Left kidney (tissue), 2 donors: Measurements from ENCODE around the gene CD34. TPM values are rescaled to one million over a fixed set of nuclear protein-coding genes. Genes with fewer than 3 reads are reported as not detected.
"Not testable (repeated sequence)": the region's sequence is repeated elsewhere in the genome, so short reads cannot be mapped to it uniquely, and the experiment has no call there.

Experiments used
- DNase-seq: peaks from one replicate; pipeline ENCODE4 v3.0.0-alpha.2; 2013
- polyA plus RNA-seq: library from polyadenylated mRNA; unstranded; fragments of 120-200 nt; gene quantifications from one replicate; pipeline ENCODE4 v1.2.1, GENCODE V29; 2013; ENCODE audit not compliant: insufficient read length

Gene CD34
- polyA plus RNA-seq, 1 donor: 89.7 TPM

DNA sequence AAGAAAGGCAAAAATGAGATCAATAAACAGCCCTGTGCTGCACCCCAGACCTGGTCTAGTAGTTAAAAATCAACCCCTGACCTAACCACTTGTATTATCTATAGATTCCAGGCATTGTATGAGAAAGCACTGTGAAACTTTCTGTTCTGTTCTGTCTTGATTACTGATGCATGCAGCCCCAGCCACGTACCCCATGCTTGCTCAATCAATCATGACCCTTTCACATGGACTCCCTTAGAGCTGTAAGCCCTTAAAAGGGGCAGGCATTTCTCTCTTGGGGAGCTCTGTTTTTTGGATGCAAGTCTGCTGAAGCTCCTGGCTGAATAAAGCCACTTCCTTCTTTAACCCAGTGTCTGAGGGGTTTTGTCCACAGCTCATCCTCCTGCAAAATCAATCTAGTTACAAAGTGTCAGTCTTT lies 24.2 kb upstream of the CD34 start:
- DNase-seq: no peak

DNA sequence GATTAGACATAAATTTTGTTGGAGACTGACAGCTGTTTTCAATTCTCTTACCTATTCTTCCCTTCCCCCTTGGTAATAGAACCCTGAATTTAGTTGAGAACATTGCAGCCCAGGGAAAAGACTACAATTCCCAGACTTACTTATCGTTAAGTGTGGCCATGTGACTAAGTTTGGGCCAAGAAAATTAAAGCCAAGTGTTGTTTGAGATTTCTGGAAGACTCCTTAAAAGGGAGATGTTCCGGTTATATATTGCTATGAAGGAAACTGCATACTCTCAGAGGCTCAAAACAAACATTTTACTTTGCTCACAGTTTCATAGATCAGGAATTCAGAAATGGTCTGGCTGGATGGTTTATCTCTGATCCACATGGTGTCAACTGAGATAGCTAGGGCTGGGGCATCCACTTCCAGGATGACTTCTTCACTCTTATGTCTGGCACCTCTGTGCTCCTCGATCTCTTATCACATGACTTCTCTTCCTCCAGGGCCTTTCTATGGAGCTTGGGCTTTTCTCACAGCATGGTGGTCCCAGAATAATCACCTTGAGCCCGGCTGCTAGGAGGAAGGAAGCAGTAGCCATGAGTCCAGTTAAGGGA lies 22.4 kb upstream of the CD34 start:
- no peak for DNase-seq

- no peak for DNase-seq
Measured at GRCh38 chr1:207926984-207927383, 16.1 kb upstream of the CD34 start.

DNA sequence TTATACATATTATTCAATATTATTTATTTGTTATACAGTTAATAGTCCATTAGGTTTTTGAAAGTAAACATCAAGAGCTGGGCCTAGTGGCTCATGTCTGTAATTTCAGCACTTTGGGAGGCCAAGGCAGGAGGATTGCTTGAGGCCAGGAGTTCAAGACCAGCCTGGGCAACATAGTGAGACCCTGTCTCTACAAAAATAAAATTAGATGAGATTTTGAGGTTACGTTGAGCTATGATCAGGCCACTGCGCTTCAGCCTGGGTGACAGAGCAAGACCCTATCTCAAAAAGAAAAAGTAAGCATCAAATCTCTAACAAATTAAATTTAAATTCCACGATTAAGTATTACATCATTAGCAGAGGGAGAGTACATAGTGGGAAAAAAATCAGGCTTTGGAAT lies 15.0 kb upstream of the CD34 start:
- DNase-seq: not testable (repeated sequence)

DNA sequence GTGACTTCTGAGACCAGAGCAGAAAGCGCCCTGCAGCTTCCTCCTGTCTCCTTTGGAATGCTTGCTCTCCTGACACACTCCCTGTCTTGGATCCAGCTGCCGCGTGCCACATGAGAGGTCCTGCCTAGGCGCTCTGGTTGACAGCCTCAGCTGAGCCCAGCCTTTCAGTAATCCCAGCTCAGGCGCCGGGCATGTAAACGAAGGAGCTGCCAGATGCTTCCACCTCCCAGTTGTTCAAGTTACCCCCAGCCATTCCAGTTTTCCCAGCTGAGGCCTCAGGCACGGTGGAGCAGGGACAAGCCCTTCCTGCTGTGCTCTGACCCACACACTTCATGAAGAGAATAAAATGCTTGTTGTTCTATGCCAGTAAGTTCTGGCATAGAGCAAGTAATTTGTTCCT lies 14.3 kb upstream of the CD34 start:
- peak; percentile 44 for DNase-seq

DNA sequence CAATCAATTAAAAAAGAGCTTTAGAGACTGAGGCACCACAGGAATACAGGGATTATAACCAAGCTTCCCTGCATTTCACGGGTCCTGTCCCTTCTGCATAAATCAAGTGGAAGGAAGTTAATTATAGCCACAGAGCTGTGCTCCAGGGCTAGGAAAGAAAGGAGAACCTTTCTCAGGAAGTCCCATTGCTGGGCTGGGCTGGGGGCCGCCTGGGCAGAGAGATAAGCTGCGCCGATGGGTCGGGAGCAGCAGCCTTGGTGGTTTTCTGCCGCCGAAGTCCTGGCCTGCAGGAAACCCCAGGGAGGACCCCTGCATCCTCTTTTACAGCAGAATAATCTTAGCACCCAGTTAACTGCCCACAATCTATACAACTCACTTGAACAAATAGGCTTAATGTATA lies 12.6 kb upstream of the CD34 start:
- no peak for DNase-seq

GRCh38 chr1:207923121-207923520 lies 12.2 kb upstream of the CD34 start:
- DNase-seq: no peak

DNA sequence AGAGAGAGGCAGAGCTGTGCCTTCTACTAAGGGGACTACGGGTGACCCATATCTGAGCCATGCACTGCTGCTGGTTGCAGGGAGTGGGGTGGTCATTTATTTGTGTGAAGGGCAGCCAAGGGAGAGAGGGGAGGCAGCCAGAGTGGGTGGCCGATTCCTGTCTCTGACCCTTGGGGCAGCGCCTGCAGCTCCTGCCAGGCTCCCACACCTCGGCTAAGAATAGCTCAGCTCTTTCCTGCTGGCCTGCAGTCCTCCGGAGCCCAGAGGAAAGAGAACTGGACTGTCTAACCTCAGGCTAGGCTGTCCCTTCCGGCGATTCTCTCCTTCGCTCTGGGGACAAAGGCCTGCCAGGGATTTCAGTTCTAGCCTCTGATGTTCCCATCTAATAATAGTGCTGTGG lies 11.6 kb upstream of the CD34 start:
- no peak for DNase-seq

GRCh38 chr1:207921321-207921720 lies 10.4 kb upstream of the CD34 start:
- DNase-seq: no peak

DNA sequence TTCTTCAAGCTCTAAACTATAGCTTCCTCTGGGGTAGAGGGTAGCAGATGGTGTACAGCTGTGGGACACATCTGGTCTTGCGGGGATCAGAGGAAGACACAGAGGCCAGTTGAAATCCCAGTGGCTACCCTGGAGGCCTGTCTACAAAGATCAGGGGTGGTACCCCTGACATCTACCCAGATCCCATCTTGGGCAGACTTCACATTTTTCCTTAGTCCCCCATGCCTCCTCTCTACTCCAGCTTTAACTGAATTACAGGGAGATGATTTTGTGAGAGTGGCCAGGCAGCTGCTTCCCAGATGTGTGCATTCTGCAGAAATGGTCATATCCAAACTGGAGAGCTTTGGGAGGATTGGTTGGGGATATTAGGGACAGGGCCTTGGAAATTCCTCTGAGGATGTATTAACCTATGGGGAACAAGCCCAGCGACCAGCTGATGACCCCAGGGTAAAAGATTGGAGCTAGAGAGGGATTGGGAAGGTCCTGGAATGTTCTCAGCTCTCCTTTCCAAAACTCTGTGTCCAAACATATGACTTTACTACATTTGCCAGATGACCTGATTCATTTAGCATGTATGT lies 9.6 kb upstream of the CD34 start:
- no peak for DNase-seq

GRCh38 chr1:207919523-207920170 lies 8.7 kb upstream of the CD34 start:
- no peak for DNase-seq

GRCh38 chr1:207918581-207918980 lies 7.7 kb upstream of the CD34 start:
- no peak for DNase-seq

DNA sequence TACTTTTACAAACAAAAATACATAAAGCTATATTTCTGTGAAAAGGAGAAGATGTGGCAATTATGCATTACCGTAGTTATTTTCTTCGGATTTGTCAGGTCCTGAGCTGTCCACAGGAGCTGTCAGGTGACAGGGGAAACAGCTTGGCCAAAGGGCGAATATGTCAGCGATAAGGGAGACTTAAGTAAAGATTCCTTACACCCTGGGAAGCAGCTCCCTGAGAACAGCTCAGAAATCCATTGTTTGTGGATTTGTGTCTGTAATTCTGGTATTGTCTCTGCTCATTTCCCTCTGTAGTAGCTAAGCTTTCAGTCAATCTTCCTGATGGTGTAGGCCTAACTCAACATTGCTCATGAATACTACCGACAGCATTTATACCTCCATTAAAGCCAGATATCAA lies 7.1 kb upstream of the CD34 start:
- no peak for DNase-seq

GRCh38 chr1:207917080-207917479 lies 6.2 kb upstream of the CD34 start:
- DNase-seq: no peak

GRCh38 chr1:207913951-207914350 lies 3.0 kb upstream of the CD34 start:
- no peak for DNase-seq

GRCh38 chr1:207911856-207912760 lies 1.2 kb upstream of the CD34 start:
- no peak for DNase-seq

GRCh38 chr1:207909687-207910086 lies 1.2 kb downstream of the CD34 start:
- no peak for DNase-seq

- no peak for DNase-seq
Measured at GRCh38 chr1:207908107-207908734, 2.7 kb downstream of the CD34 start.

DNA sequence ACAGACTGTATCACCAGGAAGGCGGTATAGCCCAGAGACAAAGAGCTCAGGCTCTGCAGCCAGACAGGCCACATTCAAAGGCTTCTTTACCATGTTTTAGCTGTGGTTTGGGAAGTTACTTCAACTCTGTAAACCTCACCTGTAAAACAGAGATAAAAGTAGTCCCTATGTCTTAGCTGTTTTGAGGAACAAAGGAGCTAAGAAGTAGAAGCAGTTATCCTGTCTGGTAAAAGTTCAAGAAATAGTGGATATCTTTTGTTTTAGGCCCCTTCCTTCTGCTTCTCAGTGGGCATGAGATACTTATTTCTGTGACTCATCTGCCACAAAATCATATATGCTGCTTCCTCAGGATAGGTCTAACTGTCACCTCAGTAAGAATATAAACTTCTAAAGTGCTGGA lies 6.5 kb downstream of the CD34 start:
- no peak for DNase-seq

- no peak for DNase-seq
Measured at GRCh38 chr1:207903767-207904166, 7.2 kb downstream of the CD34 start.

- DNase-seq: no peak
Measured at GRCh38 chr1:207903053-207903452, 7.9 kb downstream of the CD34 start.

- no peak for DNase-seq
Measured at GRCh38 chr1:207902566-207902965, 8.4 kb downstream of the CD34 start.
